Liver (tissue), 9 donors: ENCODE measurements around the gene ZC3H8. TPM values are rescaled to one million over a fixed set of nuclear protein-coding genes. Genes with fewer than 3 reads are reported as not detected.

Source experiments
- DNase-seq: peaks from one replicate; pipeline ENCODE4 v3.0.0-alpha.2; 2017; ENCODE audit warnings: low spot score
- H3K27ac ChIP-seq, 2 donors: one replicate each; pipeline ENCODE4 v1.7.0; 2013; ENCODE audit warnings: inconsistent platforms in 2 of 2, low read length in 2 of 2, control low read depth in 1 of 2, low read depth in 1 of 2, mild to moderate bottlenecking in 1 of 2
- H3K27me3 ChIP-seq, 4 donors: one replicate each; pipeline versions ENCODE4 v1.6.1 to v1.7.0; 2013; ENCODE audit warnings: low read length in 3 of 4, inconsistent platforms in 1 of 4, mild to moderate bottlenecking in 1 of 4, moderate library complexity in 1 of 4; ENCODE audit not compliant: control insufficient read depth in 4 of 4, insufficient read depth in 4 of 4
- H3K36me3 ChIP-seq, 4 donors: one replicate each; pipeline versions ENCODE4 v1.6.1 to v1.7.0; 2013; ENCODE audit warnings: low read length in 3 of 4, mild to moderate bottlenecking in 3 of 4, low read depth in 1 of 4, moderate library complexity in 1 of 4; ENCODE audit not compliant: control insufficient read depth in 4 of 4, insufficient read depth in 3 of 4
- H3K4me1 ChIP-seq, 4 donors: one replicate each; pipeline versions ENCODE4 v1.6.1 to v1.7.0; 2013; ENCODE audit warnings: low read length in 3 of 4, mild to moderate bottlenecking in 3 of 4, moderate library complexity in 1 of 4; ENCODE audit not compliant: control insufficient read depth in 4 of 4, insufficient read depth in 4 of 4
- H3K4me3 ChIP-seq, 3 donors: one replicate each; pipeline versions ENCODE4 v1.6.1 to v1.7.0; 2013; ENCODE audit warnings: low read length in 3 of 3, control low read depth in 1 of 3, low read depth in 1 of 3, mild to moderate bottlenecking in 1 of 3
- H3K9ac ChIP-seq, 2 donors: one replicate each; pipeline ENCODE4 v1.7.0; 2013; ENCODE audit warnings: low read length in 2 of 2, mild to moderate bottlenecking in 2 of 2, moderate library complexity in 2 of 2, control low read depth in 1 of 2, low read depth in 1 of 2
- H3K9me3 ChIP-seq, 4 donors: one replicate each; pipeline versions ENCODE4 v1.6.1 to v1.7.0; 2013; ENCODE audit warnings: low read length in 3 of 4; ENCODE audit not compliant: control insufficient read depth in 4 of 4
- EGR1 ChIP-seq, 2 donors: IDR thresholded peaks; 2 replicates each; pipeline ENCODE4 v1.6.1; 2016 to 2018; ENCODE audit warnings: antibody characterized with exemption in 2 of 2, low read depth in 2 of 2
- FOXA1 ChIP-seq: IDR thresholded peaks from 2 replicates; pipeline ENCODE4 v1.6.1; 2016; ENCODE audit warnings: antibody characterized with exemption
- FOXA2 ChIP-seq: IDR thresholded peaks from 2 replicates; pipeline ENCODE4 v1.6.1; 2016; ENCODE audit warnings: antibody characterized with exemption
- GABPA ChIP-seq, 2 donors: IDR thresholded peaks in 1 of 2; conservative IDR thresholded peaks in 1 of 2; 2 replicates each; pipeline ENCODE4 v1.6.1; 2016; ENCODE audit warnings: antibody characterized with exemption in 2 of 2, mild to moderate bottlenecking in 1 of 2, moderate library complexity in 1 of 2
- HNF4A ChIP-seq, 2 donors: conservative IDR thresholded peaks; 2 replicates each; pipeline ENCODE4 v1.6.1; 2016; ENCODE audit warnings: antibody characterized with exemption in 2 of 2, mild to moderate bottlenecking in 2 of 2
- HNF4G ChIP-seq: IDR thresholded peaks from 2 replicates; pipeline ENCODE4 v1.6.1; 2016; ENCODE audit warnings: antibody characterized with exemption
- JUND ChIP-seq, 2 donors: IDR thresholded peaks; 2 replicates each; pipeline ENCODE4 v1.6.1; 2016; ENCODE audit warnings: antibody characterized with exemption in 2 of 2
- NR2F2 ChIP-seq: IDR thresholded peaks from 2 replicates; pipeline ENCODE4 v1.6.1; 2016; ENCODE audit warnings: antibody characterized with exemption
- RAD21 ChIP-seq, 2 donors: IDR thresholded peaks; 2 replicates each; pipeline ENCODE4 v1.6.1; 2016; ENCODE audit warnings: antibody characterized with exemption in 2 of 2, mild to moderate bottlenecking in 2 of 2
- RXRA ChIP-seq, 2 donors: IDR thresholded peaks; 2 replicates each; pipeline ENCODE4 v1.6.1; 2017 to 2018; ENCODE audit warnings: antibody characterized with exemption in 2 of 2, mild to moderate bottlenecking in 1 of 2
- SP1 ChIP-seq: IDR thresholded peaks from 2 replicates; pipeline ENCODE4 v1.6.1; 2018; ENCODE audit warnings: antibody characterized with exemption, mild to moderate bottlenecking
- TAF1 ChIP-seq: conservative IDR thresholded peaks from 2 replicates; pipeline ENCODE4 v1.6.1; 2016; ENCODE audit warnings: antibody characterized with exemption, mild to moderate bottlenecking
- YY1 ChIP-seq: IDR thresholded peaks from 2 replicates; pipeline ENCODE4 v1.6.1; 2016; ENCODE audit warnings: antibody characterized with exemption, mild to moderate bottlenecking
- WGBS: extraction: QIAGEN DNeasy Blood & Tissue Kit; methylation state at CpG from one replicate; pipeline ENCODE4 v1.1.7; 2013; 5-methylcytosine and 5-hydroxymethylcytosine counted together
- polyA plus RNA-seq, 2 donors: library from polyadenylated mRNA; stranded (reverse) in 1 of 2; unstranded in 1 of 2; fragments of 200-250 nt in 1 of 2; fragments of >200 nt in 1 of 2; fragmentation: Nextera tagmentation in 1 of 2; extraction: Ambion mirVana in 1 of 2; gene quantifications; one replicate each; pipeline versions ENCODE4 v1.2.1 to v1.2.3, GENCODE V29; 2013 to 2015
- total RNA-seq, 2 donors: library from RNA; depleted of rRNA; stranded (reverse); fragments of >200 nt; gene quantifications; one replicate each; pipeline ENCODE4 v1.2.3, GENCODE V29; 2014
- TF ChIP-seq, protein P1 (sequence below): IDR thresholded peaks from 2 replicates; pipeline ENCODE4 v1.6.1; 2016; ENCODE audit warnings: antibody characterized with exemption
- TF ChIP-seq, protein P2 (sequence below): IDR thresholded peaks from 2 replicates; pipeline ENCODE4 v1.6.1; 2016; ENCODE audit warnings: antibody characterized with exemption
- TF ChIP-seq, protein P3 (sequence below): IDR thresholded peaks from 2 replicates; pipeline ENCODE4 v1.6.1; 2016; ENCODE audit warnings: antibody characterized with exemption
- TF ChIP-seq, protein P4 (sequence below): IDR thresholded peaks from 2 replicates; pipeline ENCODE4 v1.6.1; 2016; ENCODE audit warnings: antibody characterized with exemption, mild to moderate bottlenecking
- donor health status: healthy.
- donor health status: healthy.
- donor health status: healthy.
- donor health status: healthy.
- donor health status: healthy.

ZC3H8 gene
- total and polyA plus RNA-seq, 4 donors = 2.4 to 8.9 (median 6.5) TPM

DNA sequence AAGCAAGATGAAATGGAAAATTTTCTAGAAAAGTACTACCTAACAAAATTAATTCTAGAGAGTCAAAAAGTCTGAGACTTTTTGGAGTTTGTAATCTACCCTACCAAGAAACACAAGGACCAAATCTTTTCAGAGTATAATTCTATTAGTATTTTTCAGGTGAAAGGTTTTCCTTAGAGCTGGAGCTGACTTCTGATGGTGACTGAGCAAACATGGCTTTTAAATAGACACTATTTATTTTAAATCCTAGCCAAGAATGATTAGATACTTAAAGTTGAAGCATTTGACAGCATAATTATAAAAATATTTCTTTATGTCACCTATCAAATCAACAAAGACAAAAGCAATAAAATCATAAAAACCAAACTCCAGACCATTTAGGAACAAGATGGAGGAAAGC, 47.1 kb upstream of the ZC3H8 start:
- TF ChIP-seq, protein P1, sequence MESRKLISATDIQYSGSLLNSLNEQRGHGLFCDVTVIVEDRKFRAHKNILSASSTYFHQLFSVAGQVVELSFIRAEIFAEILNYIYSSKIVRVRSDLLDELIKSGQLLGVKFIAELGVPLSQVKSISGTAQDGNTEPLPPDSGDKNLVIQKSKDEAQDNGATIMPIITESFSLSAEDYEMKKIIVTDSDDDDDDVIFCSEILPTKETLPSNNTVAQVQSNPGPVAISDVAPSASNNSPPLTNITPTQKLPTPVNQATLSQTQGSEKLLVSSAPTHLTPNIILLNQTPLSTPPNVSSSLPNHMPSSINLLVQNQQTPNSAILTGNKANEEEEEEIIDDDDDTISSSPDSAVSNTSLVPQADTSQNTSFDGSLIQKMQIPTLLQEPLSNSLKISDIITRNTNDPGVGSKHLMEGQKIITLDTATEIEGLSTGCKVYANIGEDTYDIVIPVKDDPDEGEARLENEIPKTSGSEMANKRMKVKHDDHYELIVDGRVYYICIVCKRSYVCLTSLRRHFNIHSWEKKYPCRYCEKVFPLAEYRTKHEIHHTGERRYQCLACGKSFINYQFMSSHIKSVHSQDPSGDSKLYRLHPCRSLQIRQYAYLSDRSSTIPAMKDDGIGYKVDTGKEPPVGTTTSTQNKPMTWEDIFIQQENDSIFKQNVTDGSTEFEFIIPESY = no peak
- TF ChIP-seq RXRA (IDR thresholded peaks at IDR 0.05) = no peak
- TF ChIP-seq, protein P2, sequence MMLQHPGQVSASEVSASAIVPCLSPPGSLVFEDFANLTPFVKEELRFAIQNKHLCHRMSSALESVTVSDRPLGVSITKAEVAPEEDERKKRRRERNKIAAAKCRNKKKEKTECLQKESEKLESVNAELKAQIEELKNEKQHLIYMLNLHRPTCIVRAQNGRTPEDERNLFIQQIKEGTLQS = no peak
- TF ChIP-seq, protein P3, sequence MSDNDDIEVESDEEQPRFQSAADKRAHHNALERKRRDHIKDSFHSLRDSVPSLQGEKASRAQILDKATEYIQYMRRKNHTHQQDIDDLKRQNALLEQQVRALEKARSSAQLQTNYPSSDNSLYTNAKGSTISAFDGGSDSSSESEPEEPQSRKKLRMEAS = no peak
- TF ChIP-seq, protein P4, sequence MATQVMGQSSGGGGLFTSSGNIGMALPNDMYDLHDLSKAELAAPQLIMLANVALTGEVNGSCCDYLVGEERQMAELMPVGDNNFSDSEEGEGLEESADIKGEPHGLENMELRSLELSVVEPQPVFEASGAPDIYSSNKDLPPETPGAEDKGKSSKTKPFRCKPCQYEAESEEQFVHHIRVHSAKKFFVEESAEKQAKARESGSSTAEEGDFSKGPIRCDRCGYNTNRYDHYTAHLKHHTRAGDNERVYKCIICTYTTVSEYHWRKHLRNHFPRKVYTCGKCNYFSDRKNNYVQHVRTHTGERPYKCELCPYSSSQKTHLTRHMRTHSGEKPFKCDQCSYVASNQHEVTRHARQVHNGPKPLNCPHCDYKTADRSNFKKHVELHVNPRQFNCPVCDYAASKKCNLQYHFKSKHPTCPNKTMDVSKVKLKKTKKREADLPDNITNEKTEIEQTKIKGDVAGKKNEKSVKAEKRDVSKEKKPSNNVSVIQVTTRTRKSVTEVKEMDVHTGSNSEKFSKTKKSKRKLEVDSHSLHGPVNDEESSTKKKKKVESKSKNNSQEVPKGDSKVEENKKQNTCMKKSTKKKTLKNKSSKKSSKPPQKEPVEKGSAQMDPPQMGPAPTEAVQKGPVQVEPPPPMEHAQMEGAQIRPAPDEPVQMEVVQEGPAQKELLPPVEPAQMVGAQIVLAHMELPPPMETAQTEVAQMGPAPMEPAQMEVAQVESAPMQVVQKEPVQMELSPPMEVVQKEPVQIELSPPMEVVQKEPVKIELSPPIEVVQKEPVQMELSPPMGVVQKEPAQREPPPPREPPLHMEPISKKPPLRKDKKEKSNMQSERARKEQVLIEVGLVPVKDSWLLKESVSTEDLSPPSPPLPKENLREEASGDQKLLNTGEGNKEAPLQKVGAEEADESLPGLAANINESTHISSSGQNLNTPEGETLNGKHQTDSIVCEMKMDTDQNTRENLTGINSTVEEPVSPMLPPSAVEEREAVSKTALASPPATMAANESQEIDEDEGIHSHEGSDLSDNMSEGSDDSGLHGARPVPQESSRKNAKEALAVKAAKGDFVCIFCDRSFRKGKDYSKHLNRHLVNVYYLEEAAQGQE = no peak
- no peak for TF ChIP-seq JUND (IDR thresholded peaks at IDR 0.05)
- no peak for TF ChIP-seq FOXA2
- Histone ChIP-seq H3K27ac (no peak overlapping the region), H3K36me3 (no peaks in the 10 kb centered on the region), H3K27me3 (no peaks in the 10 kb centered on the region), H3K9ac (no peak overlapping the region), H3K4me3 (no peak overlapping the region), H3K9me3 (no peaks in the 10 kb centered on the region), H3K4me1 (peaks cover 0 to 5% (median 1%) of the 10 kb centered on the region in 4 donors)
- DNase-seq = no peak

DNA sequence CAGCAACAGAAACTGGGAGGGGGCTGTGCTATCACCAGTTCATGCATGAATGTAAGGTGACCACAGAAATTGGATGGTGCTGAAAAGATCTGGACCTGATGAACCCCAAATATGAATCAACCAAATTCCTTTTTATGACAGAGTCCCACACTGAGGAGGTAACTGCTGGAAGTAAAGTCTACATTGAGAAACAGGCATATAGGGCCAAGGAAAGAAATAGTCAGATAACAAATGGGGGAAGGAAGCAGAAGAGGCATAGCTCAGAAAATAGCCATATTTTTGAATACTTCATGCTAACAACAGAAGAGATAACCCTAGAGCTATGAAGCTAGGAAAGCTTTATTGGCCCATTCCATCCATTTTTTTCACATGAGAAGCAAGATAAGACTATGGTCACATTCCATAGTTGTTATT, 46.3 kb upstream of the ZC3H8 start:
- no peak for DNase-seq
- Histone ChIP-seq H3K36me3 (no peaks in the 10 kb centered on the region), H3K4me3 (no peak overlapping the region), H3K9ac (no peak overlapping the region), H3K27me3 (no peaks in the 10 kb centered on the region), H3K4me1 (peaks cover 0 to 5% (median 1%) of the 10 kb centered on the region in 4 donors), H3K27ac (no peak overlapping the region), H3K9me3 (no peaks in the 10 kb centered on the region)
- TF ChIP-seq HNF4G (no peak), NR2F2 (no peak), EGR1 (IDR thresholded peaks at IDR 0.05; ENCODE audit: low read depth in 2 of 2) (no peak), HNF4A (conservative IDR thresholded peaks at IDR 0.05) (no peak), TAF1 (no peak), YY1 (no peak), GABPA (IDR thresholded peaks at IDR 0.05 in 1 of 2, conservative IDR thresholded peaks at IDR 0.05 in 1 of 2) (no peak)

DNA sequence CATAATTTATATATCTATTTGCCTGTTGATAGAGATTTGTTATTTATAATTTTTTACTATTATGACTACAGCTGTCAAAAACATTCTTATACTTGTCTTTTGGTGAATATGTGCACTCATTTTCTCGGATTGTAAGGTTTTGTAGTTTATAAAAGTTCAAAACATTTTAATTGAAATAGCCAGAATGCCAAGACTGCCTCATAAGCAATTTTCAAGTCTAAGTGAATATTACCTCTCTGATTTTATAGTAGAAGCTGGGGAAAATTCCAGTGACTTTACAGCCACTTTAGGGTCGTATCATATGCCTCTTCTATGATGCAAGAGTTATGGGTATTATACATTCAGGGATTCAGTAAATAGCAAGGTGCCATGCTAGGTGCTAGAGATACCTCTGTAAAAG, 41.6 kb upstream of the ZC3H8 start:
- no peaks in the 10 kb centered on the region for H3K9me3 ChIP-seq
- H3K9ac ChIP-seq = no peak overlapping the region
- H3K4me1 ChIP-seq = no peaks in the 10 kb centered on the region
- no peaks in the 10 kb centered on the region for H3K36me3 ChIP-seq
- no peaks in the 10 kb centered on the region for H3K27me3 ChIP-seq
- no peak overlapping the region for H3K4me3 ChIP-seq
- no peak overlapping the region for H3K27ac ChIP-seq
- WGBS = 89% methylated on average over 2 of the region's 2 CpGs
- no peak for DNase-seq
- TF ChIP-seq, protein P1 = no peak
- TF ChIP-seq HNF4G (no peak), TAF1 (no peak), HNF4A (conservative IDR thresholded peaks at IDR 0.05) (no peak), SP1 (no peak), RAD21 (IDR thresholded peaks at IDR 0.05) (no peak), JUND (IDR thresholded peaks at IDR 0.05) (no peak), YY1 (no peak), FOXA2 (no peak), RXRA (IDR thresholded peaks at IDR 0.05) (no peak), FOXA1 (no peak), EGR1 (IDR thresholded peaks at IDR 0.05; ENCODE audit: low read depth in 2 of 2) (no peak)
- TF ChIP-seq, protein P4 = no peak
